ENCODE data around the gene HLA-DOB. TPM values are rescaled to one million over a fixed set of nuclear protein-coding genes. Genes with fewer than 3 reads are reported as not detected.

HLA-DOB gene
- total RNA-seq, 3 donors from 2014 or later (not counting 1 experiment from before 2014, with no cell fraction given) = 4.2 to 13.7 (median 10.4) TPM

DNA sequence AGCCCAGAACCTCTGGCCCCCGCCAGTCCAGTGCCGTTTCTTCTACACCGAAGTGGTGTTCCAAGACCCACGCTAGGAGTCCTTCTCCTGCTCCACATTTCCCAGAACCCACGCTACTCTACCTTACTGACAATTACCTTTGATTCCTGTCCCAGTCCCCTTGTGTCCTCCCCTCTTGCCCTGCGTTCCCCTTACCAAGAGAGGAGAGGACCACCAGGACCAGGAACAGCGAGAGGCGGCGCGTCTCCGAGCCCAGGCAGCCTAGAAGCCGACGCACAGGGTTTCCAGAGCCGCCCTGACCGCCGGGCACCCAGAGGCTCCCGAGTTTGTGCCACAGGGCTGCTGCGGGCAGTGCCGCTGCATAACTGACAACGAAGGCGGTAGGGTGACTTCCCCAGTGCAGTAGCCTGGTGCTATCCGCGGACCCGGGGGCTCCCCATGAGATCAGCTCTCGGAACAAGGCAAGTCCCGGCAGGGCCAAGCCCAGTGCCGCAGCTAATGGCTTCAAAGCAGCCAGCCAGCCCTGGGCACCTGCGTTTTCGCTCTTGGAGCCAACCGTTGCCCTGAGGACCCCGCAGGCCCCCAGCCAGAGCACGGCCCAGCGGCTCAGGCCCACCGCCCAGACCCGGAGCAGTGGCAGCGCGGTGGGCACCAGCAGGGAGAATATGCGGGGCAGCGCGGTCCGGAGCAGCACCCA, 36.2 kb upstream of the HLA-DOB start:
- ATAC-seq = peak; percentile 45 to 62 (median 56)

DNA sequence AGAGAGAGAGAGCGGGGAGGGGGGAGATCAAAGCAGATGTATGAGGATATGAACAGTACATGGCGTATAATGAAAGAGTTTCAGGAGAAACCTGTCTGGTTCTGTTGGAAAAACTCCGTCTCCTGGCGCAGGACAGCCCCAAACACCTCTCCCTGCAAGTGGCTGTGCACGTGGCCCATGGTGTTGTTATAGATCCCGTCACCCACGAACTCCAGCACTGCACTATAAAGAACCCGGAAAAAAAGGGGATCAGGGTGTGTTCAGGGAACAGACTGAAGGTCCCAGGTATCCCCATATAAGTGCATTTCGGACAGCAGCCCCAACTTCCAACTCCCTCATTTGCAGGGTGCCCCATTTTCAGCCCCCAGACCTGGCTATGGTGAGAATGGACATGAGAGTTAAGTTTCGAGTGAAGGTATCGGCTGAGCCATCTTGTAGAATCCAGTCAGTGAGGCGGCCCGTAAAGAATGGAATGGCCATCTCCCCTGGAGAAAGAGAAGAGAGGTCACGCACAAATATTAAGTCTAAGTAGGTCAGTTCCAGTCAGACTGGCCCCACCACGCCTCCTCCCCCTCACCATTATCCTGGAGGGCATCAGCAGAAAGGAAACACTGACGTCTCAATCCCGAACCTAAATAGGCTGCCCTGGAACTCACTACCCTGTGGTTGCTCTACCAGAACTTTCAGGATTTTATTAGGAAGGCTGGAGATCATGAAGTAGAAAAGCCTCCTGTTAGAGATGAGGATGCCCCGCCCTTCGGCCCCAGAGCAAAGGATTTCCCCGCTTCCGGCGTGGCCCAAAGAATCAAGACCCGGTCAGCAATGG, 35.4 kb upstream of the HLA-DOB start:
- no peak for TF ChIP-seq CTCF (IDR thresholded peaks at IDR 0.05)
- ATAC-seq (no peak), DNase-seq (peak; percentile 33 to 56)
- peak overlapping the region; percentile 99 for H3K4me3 Mint-ChIP-seq
- H3K27me3 ChIP-seq (ENCODE audit: control insufficient read depth, insufficient read depth, low read length) = no peaks in the 10 kb centered on the region
- peak overlapping the region; percentile 95 for H3K4me3 ChIP-seq (ENCODE audit: low read length)
- H3K27ac ChIP-seq (ENCODE audit: low read length) = peak overlapping the region; percentile 99
- peaks cover 33% of the 10 kb centered on the region for H3K36me3 Mint-ChIP-seq
- peaks cover 76 to 85% of the 10 kb centered on the region in 2 donors for H3K4me1 Mint-ChIP-seq
- peaks cover 71% of the 10 kb centered on the region for H3K4me1 ChIP-seq (ENCODE audit: control insufficient read depth, insufficient read depth, low read length)
- H3K36me3 ChIP-seq (ENCODE audit: control insufficient read depth, insufficient read depth, low read length) = peaks cover 60% of the 10 kb centered on the region
- H3K27ac Mint-ChIP-seq = peak overlapping the region; percentile 100
- no peaks in the 10 kb centered on the region for H3K9me3 Mint-ChIP-seq
- H3K9me3 ChIP-seq (ENCODE audit: control insufficient read depth, insufficient read depth, low read length) = no peaks in the 10 kb centered on the region
- intact Hi-C loops (cut with micrococcal nuclease) = loop anchor here (5.0 kb wide), 1 partner anchor 350 kb away; the partner anchor contains the start of genes HSD17B8, RXRB and SLC39A7
- H3K27me3 Mint-ChIP-seq (ENCODE audit: low read depth in 2 of 2) = no peaks in the 10 kb centered on the region
- WGBS (ENCODE audit: insufficient coverage) = 33% methylated on average over 21 of the region's 23 CpGs

More for the DNA sequence above, 36.2 kb upstream of the HLA-DOB start:
- WGBS (ENCODE audit: insufficient coverage) = under 1% methylated on average over 41 of the region's 41 CpGs
- Mint-ChIP-seq H3K4me1 (peaks cover 75 to 85% of the 10 kb centered on the region in 2 donors), H3K36me3 (peaks cover 32% of the 10 kb centered on the region), H3K27me3 (ENCODE audit: low read depth in 2 of 2) (no peaks in the 10 kb centered on the region), H3K27ac (peak overlapping the region; percentile 100), H3K9me3 (no peaks in the 10 kb centered on the region), H3K4me3 (peak overlapping the region; percentile 99)
- no peak for TF ChIP-seq CTCF (IDR thresholded peaks at IDR 0.05)
- Histone ChIP-seq H3K4me3 (ENCODE audit: low read length) (peak overlapping the region; percentile 95), H3K4me1 (ENCODE audit: control insufficient read depth, insufficient read depth, low read length) (peaks cover 65% of the 10 kb centered on the region), H3K9me3 (ENCODE audit: control insufficient read depth, insufficient read depth, low read length) (no peaks in the 10 kb centered on the region), H3K27me3 (ENCODE audit: control insufficient read depth, insufficient read depth, low read length) (no peaks in the 10 kb centered on the region), H3K36me3 (ENCODE audit: control insufficient read depth, insufficient read depth, low read length) (peaks cover 60% of the 10 kb centered on the region), H3K27ac (ENCODE audit: low read length) (peak overlapping the region; percentile 99)
- peak; percentile 69 to 83 for DNase-seq
- intact Hi-C loops (cut with micrococcal nuclease) = loop anchor here (1.0 to 5.0 kb wide), 2 partner anchors 15 to 349 kb away; partner anchors contain the start of genes HSD17B8, RXRB and SLC39A7

DNA sequence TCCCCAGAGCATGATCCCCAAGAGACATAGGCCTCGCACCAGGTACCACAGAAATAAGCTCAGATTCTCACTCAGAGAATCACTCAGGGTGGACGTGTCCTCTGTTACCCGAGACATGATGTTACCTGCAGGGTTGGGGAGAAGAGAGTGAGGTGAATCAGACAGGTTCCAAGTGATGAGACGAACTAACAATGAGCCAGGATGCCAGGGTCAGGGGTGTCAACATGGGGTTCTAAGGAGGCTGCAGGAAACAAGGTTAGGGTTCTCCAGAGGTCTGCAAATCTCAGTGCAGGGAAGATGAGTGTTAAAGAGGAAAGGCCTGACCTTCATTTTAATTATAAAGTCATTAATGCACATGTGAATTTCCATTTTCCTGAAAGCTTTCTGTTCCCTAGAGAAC, 34.2 kb upstream of the HLA-DOB start:
- 88% methylated on average over 4 of the region's 4 CpGs for WGBS (ENCODE audit: insufficient coverage)
- H3K4me1 ChIP-seq (ENCODE audit: control insufficient read depth, insufficient read depth, low read length) = peaks cover 79% of the 10 kb centered on the region
- Mint-ChIP-seq H3K4me1 (peaks cover 80 to 91% of the 10 kb centered on the region in 2 donors), H3K4me3 (peak overlapping the region; percentile 99), H3K36me3 (peaks cover 40% of the 10 kb centered on the region), H3K27me3 (ENCODE audit: low read depth in 2 of 2) (no peaks in the 10 kb centered on the region), H3K27ac (peak overlapping the region; percentile 100), H3K9me3 (no peaks in the 10 kb centered on the region)
- no peak for DNase-seq
- peak overlapping the region; percentile 1 for H3K27ac ChIP-seq (ENCODE audit: low read length)
- intact Hi-C loops (cut with micrococcal nuclease) = loop anchor here (5.0 kb wide), 1 partner anchor 351 kb away; the partner anchor contains the start of genes HSD17B8, RXRB and SLC39A7
- H3K27me3 ChIP-seq (ENCODE audit: control insufficient read depth, insufficient read depth, low read length) = no peaks in the 10 kb centered on the region
- no peak for ATAC-seq
- TF ChIP-seq CTCF (IDR thresholded peaks at IDR 0.05) = no peak
- H3K36me3 ChIP-seq (ENCODE audit: control insufficient read depth, insufficient read depth, low read length) = peaks cover 63% of the 10 kb centered on the region
- no peaks in the 10 kb centered on the region for H3K9me3 ChIP-seq (ENCODE audit: control insufficient read depth, insufficient read depth, low read length)
- no peak overlapping the region for H3K4me3 ChIP-seq (ENCODE audit: low read length)
